K562 (cell line): ENCODE measurements around the gene PRSS8. TPM values are rescaled to one million over a fixed set of nuclear protein-coding genes. Genes with fewer than 3 reads are reported as not detected.
A peak's percentile ranks its signal among the peaks of the same experiment; 100 is the strongest.

ENCODE experiments used
- ATAC-seq: fragments of 200-7000 bp; cut with Tn5 transposase; 3 replicates; pipeline ENCODE4 v1.9.1; 2020; ENCODE audit warnings: moderate library complexity
- BruUV-seq: library from RNA; stranded (reverse); fragments of 400-500 nt; replicated peaks from 2 replicates; lab custom pipeline; 2021; lab: Mats Ljungman, UMichigan
- CTCF ChIA-PET: fragments of 300-600 bp; formaldehyde crosslinking; extraction: SDS; loops from one replicate; lab custom pipeline; 2021; ENCODE audit warnings: low intra/inter-chr PET ratio; lab: Yijun Ruan, JAX
- POLR2A ChIA-PET: fragments of 300-600, 350-650 bp; sonication (Branson Sonifier 250); formaldehyde crosslinking; extraction: SDS; loops from one replicate; lab custom pipeline; 2021; ENCODE audit warnings: antibody characterized with exemption, inconsistent platforms; lab: Yijun Ruan, JAX
- DNase-seq, 4 experiments: peaks; one replicate each; pipeline versions ENCODE4 v3.0.0 to v3.0.0-alpha.2; 2011 to 2018; ENCODE audit warnings: low spot score in 3 of 4, mixed read lengths in 3 of 4; ENCODE audit errors: extremely low read depth in 1 of 4
- FAIRE-seq: peaks from 2 replicates; lab custom pipeline; 2011; peaks lifted over from hg19 to GRCh38; lab: Jason Lieb, UNC
- H2AFZ ChIP-seq: 2 replicates; pipeline ENCODE4 v1.6.0; 2011; ENCODE audit warnings: low read depth, low read length, control low read depth, inconsistent platforms
- H3K27ac ChIP-seq: fragments of 200-600 bp; 3 replicates; pipeline ENCODE4 v1.8.0; 2011; ENCODE audit warnings: low read depth, mild to moderate bottlenecking, control low read depth, inconsistent platforms, low read length, moderate library complexity, mixed read lengths; ENCODE audit errors: extremely low read depth
- H3K27me3 ChIP-seq, 2 experiments: fragments of 300-600 bp in 1 of 2; 2 replicates in 1 of 2; 3 replicates in 1 of 2; pipeline versions ENCODE4 v1.6.0 to v1.8.0; 2011; ENCODE audit warnings: inconsistent platforms in 2 of 2, low read length in 2 of 2, mild to moderate bottlenecking in 1 of 2, mixed read lengths in 1 of 2, moderate library complexity in 1 of 2; ENCODE audit not compliant: control insufficient read depth in 2 of 2, insufficient read depth in 2 of 2
- H3K36me3 ChIP-seq: fragments of 300-600 bp; 3 replicates; pipeline ENCODE4 v1.8.0; 2011; ENCODE audit warnings: mild to moderate bottlenecking, low read length, inconsistent platforms; ENCODE audit not compliant: control insufficient read depth, insufficient read depth
- H3K4me1 ChIP-seq, 2 experiments: fragments of 200-600 bp in 1 of 2; replicated peaks in 1 of 2; 2 replicates in 1 of 2; 3 replicates in 1 of 2; pipeline versions ENCODE4 v1.5.1 to v1.8.0; 2011; ENCODE audit warnings: inconsistent platforms in 2 of 2, low read length in 2 of 2, mild to moderate bottlenecking in 1 of 2, mixed read lengths in 1 of 2, moderate library complexity in 1 of 2; ENCODE audit not compliant: control insufficient read depth in 2 of 2, insufficient read depth in 2 of 2
- H3K4me2 ChIP-seq: 2 replicates; pipeline ENCODE4 v1.6.1; 2011; ENCODE audit warnings: low read length, control low read depth, inconsistent platforms, mixed read lengths; ENCODE audit not compliant: insufficient read depth
- H3K4me3 ChIP-seq: fragments of 200-600 bp; sonication (generic), shearing (Covaris generic); 2 replicates; pipeline ENCODE4 v1.5.1; 2016; ENCODE audit warnings: control low read depth, inconsistent platforms
- H3K79me2 ChIP-seq: fragments of 200-600 bp; 3 replicates; pipeline ENCODE4 v1.8.0; 2011; ENCODE audit warnings: low read length, inconsistent platforms; ENCODE audit not compliant: control insufficient read depth, insufficient read depth
- H3K9ac ChIP-seq, 2 experiments: 2 replicates each; pipeline versions ENCODE4 v1.6.0 to v1.6.1; 2011; ENCODE audit warnings: low read depth in 2 of 2, low read length in 2 of 2, control low read depth in 1 of 2, inconsistent platforms in 1 of 2, mild to moderate bottlenecking in 1 of 2, mixed read lengths in 1 of 2; ENCODE audit not compliant: insufficient read depth in 1 of 2
- H3K9me1 ChIP-seq: one replicate; pipeline ENCODE4 v1.6.0; 2011; ENCODE audit warnings: inconsistent platforms, mild to moderate bottlenecking, low read length, moderate library complexity; ENCODE audit not compliant: control insufficient read depth, insufficient read depth
- H3K9me3 ChIP-seq: replicated peaks from 2 replicates; pipeline ENCODE4 v1.5.1; 2011; ENCODE audit warnings: low read depth, low read length, inconsistent platforms; ENCODE audit not compliant: control insufficient read depth, insufficient read depth
- H4K20me1 ChIP-seq: replicated peaks from 2 replicates; pipeline ENCODE4 v1.6.1; 2011; ENCODE audit warnings: low read length, inconsistent platforms, mixed read lengths; ENCODE audit not compliant: control insufficient read depth, insufficient read depth
- ELF1 ChIP-seq: fragments of 200-800 bp; sonication (Bioruptor generic); IDR thresholded peaks from 2 replicates; pipeline ENCODE4 v1.6.1; 2016; ENCODE audit warnings: missing genetic modification characterization, missing compliant biosample characterization
- EZH2 ChIP-seq: IDR thresholded peaks from 2 replicates; pipeline ENCODE4 v1.6.1; 2012; ENCODE audit warnings: low read depth, mild to moderate bottlenecking, inconsistent platforms, low read length, borderline replicate concordance
- FUS ChIP-seq: fragments of 200-400 bp; formaldehyde crosslinking; optimal IDR thresholded peaks from 2 replicates; pipeline ENCODE3; 2017; ENCODE audit warnings: low read depth, low read length
- HDGF ChIP-seq: fragments of 450-650 bp; IDR thresholded peaks from 2 replicates; pipeline ENCODE4 v1.6.1; 2016
- KHSRP ChIP-seq: fragments of 450-650 bp; IDR thresholded peaks from 2 replicates; pipeline ENCODE4 v1.6.1; 2017
- RBM15 ChIP-seq: fragments of 200-400 bp; formaldehyde crosslinking; IDR thresholded peaks from 2 replicates; pipeline ENCODE4 v1.6.1; 2018; ENCODE audit warnings: mild to moderate bottlenecking, low read length, moderate library complexity; ENCODE audit not compliant: insufficient read depth
- ZNF3 ChIP-seq: fragments of 250-450 bp; sonication (Bioruptor Pico); IDR thresholded peaks from 2 replicates; pipeline ENCODE4 v1.5.0; 2021; ENCODE audit warnings: mild to moderate bottlenecking, moderate library complexity
- ZNF431 ChIP-seq: sonication (generic); formaldehyde crosslinking; IDR thresholded peaks from 2 replicates; pipeline ENCODE4 v1.8.0; 2022; ENCODE audit warnings: mild to moderate bottlenecking, missing genetic modification reagents
- WGBS: fragments of 100-300 bp; shearing (Covaris generic); methylation state at CpG from one replicate; pipeline ENCODE4 v1.1.6; 2016; ENCODE audit warnings: low coverage, mixed read lengths; ENCODE audit not compliant: insufficient coverage; ENCODE audit errors: missing lambda C conversion rate; 5-methylcytosine and 5-hydroxymethylcytosine counted together
- in situ Hi-C: fragments of 300-500 bp; cut with MboI; formaldehyde crosslinking; loops from 4 replicates; pipeline ENCODE4 v1.15.0; 2018; ENCODE audit warnings: inconsistent platforms, mixed read lengths
- intact Hi-C: fragments of 100-400 bp; cut with micrococcal nuclease; formaldehyde crosslinking; loops from 2 replicates; pipeline ENCODE4 v1.14.2; 2022
- polyA plus RNA-seq, 8 experiments: library from polyadenylated mRNA; depleted of rRNA in 4 of 8; stranded (reverse) in 5 of 8; unstranded in 3 of 8; fragments of >200 nt; fragmentation: Nextera tagmentation in 2 of 8; fragmentation: Illumina TruSeq in 1 of 8; extraction: Ambion mirVana in 2 of 8; extraction: Trizol in 1 of 8; gene quantifications; 2 replicates each; pipeline versions ENCODE4 v1.2.1 to v1.2.3, GENCODE V29; 2011 to 2014; ENCODE audit warnings: inconsistent platforms in 1 of 8, missing spikeins in 1 of 8
- total RNA-seq, 7 experiments: library from RNA; depleted of rRNA in 6 of 7; stranded (reverse); fragments of >200 nt in 6 of 7; fragmentation: Illumina TruSeq in 2 of 7; extraction: Trizol in 2 of 7; gene quantifications; 2 replicates each; pipeline versions ENCODE4 v1.2.1 to v1.2.3, GENCODE V29; 2011 to 2021; ENCODE audit warnings: low replicate concordance in 1 of 7

Gene PRSS8
- total and polyA plus RNA-seq, 9 of the 15 experiments (the other 6 are each of a cell fraction or from before 2014, with no cell fraction given) = 0.25 to 3.9 (median 1.3) TPM; not detected in 1

DNA sequence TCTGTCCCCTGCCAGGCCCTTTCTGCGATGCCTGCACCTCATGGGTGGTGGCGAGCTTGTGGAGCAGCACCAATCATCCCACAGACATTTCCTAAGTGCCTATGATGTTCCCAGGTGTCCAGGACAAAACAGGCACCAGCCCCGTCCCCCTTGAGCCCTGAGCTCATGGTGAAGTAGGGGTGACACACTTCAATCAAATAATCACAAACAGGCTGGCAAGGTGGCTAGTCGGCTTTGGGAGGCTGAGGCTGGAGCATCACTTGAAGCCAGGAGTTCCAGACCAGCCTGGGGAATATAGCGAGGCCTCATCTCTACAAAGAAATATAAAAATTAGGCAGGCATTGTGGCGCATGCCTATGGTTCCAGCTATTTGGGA lies 748 bp upstream of the PRSS8 start:
- H4K20me1 ChIP-seq = no peaks in the 10 kb centered on the region
- TF ChIP-seq KHSRP (no peak), ELF1 (tag) (no peak), EZH2 (no peak), ZNF431 (CRISPR knock-in tag) (no peak), ZNF3 (CRISPR knock-in tag) (no peak), RBM15 (no peak), HDGF (no peak), FUS (no peak)
- intact Hi-C loops = no loop called here
- no peak overlapping the region for H3K27ac ChIP-seq
- DNase-seq = no peak
- H3K4me3 ChIP-seq = no peak overlapping the region
- H3K9me1 ChIP-seq = no peaks in the 10 kb centered on the region
- H3K9ac ChIP-seq = peak overlapping the region in 1 of 2 experiments; percentile 87; a peak in 2 of 4 replicates
- ChIA-PET CTCF (no interaction called here), POLR2A (interaction anchor here (0.7 to 4.2 kb wide), 4 partner anchors 17 to 159 kb away, joined by 3 to 23 read pairs (median 8); partner anchors contain the start of genes FUS and KAT8)
- H3K27me3 ChIP-seq = no peaks in the 10 kb centered on the region
- no peaks in the 10 kb centered on the region for H3K9me3 ChIP-seq
- WGBS = 62% methylated on average over 6 of the region's 6 CpGs
- peak overlapping the region; percentile 81; the same call in 1 of the 2 replicates for H3K4me2 ChIP-seq
- in situ Hi-C loops = no loop called here
- peaks cover 33 to 81% of the 10 kb centered on the region in 2 experiments for H3K4me1 ChIP-seq
- no peak overlapping the region for H2AFZ ChIP-seq
- no peak for ATAC-seq
- no peaks in the 10 kb centered on the region for H3K79me2 ChIP-seq
- FAIRE-seq = no peak
- peaks cover 14% of the 10 kb centered on the region; the same call in 1 of the 3 replicates for H3K36me3 ChIP-seq
- BruUV-seq = no TSS peak
